Measurements from ENCODE around the gene ASRGL1.

ASRGL1 gene

GRCh38 chr11:62409831-62410230 is 72.6 kb downstream of the ASRGL1 start:
- no peak for DNase-seq (ENCODE audit: extremely low read depth, insufficient read length)
- Histone ChIP-seq H3K36me3 (ENCODE audit: control insufficient read depth, insufficient read depth, low read length) (no peaks in the 10 kb centered on the region), H3K4me3 (replicated peaks; ENCODE audit: low read depth, low read length) (no peak overlapping the region), H3K27me3 (replicated peaks; ENCODE audit: control insufficient read depth, insufficient read depth, low read length) (peaks cover 1% of the 10 kb centered on the region)
- no peak for TF ChIP-seq CTCF (IDR thresholded peaks at IDR 0.05; ENCODE audit: insufficient read depth, low read length, poor library complexity, severe bottlenecking)

- H3K4me3 ChIP-seq (replicated peaks; ENCODE audit: low read depth, low read length): no peak overlapping the region
- H3K36me3 ChIP-seq (ENCODE audit: control insufficient read depth, insufficient read depth, low read length): no peaks in the 10 kb centered on the region
- no peak for TF ChIP-seq CTCF (IDR thresholded peaks at IDR 0.05; ENCODE audit: insufficient read depth, low read length, poor library complexity, severe bottlenecking)
- H3K27me3 ChIP-seq (replicated peaks; ENCODE audit: control insufficient read depth, insufficient read depth, low read length): peaks cover under 1% of the 10 kb centered on the region; the same call in 1 of the 2 replicates
- DNase-seq (ENCODE audit: extremely low read depth, insufficient read length): no peak
Measured at GRCh38 chr11:62410972-62411371, 73.7 kb downstream of the ASRGL1 start.

GRCh38 chr11:62411524-62411923 is 74.3 kb downstream of the ASRGL1 start:
- no peak for TF ChIP-seq CTCF (IDR thresholded peaks at IDR 0.05; ENCODE audit: insufficient read depth, low read length, poor library complexity, severe bottlenecking)
- Histone ChIP-seq H3K36me3 (ENCODE audit: control insufficient read depth, insufficient read depth, low read length) (no peaks in the 10 kb centered on the region), H3K27me3 (replicated peaks; ENCODE audit: control insufficient read depth, insufficient read depth, low read length) (no peaks in the 10 kb centered on the region; the same call in 1 of the 2 replicates), H3K4me3 (replicated peaks; ENCODE audit: low read depth, low read length) (no peak overlapping the region)
- no peak for DNase-seq (ENCODE audit: extremely low read depth, insufficient read length)

GRCh38 chr11:62413060-62413696 is 75.9 kb downstream of the ASRGL1 start:
- Histone ChIP-seq H3K4me3 (replicated peaks; ENCODE audit: low read depth, low read length) (no peak overlapping the region), H3K27me3 (replicated peaks; ENCODE audit: control insufficient read depth, insufficient read depth, low read length) (no peaks in the 10 kb centered on the region; the same call in 1 of the 2 replicates), H3K36me3 (ENCODE audit: control insufficient read depth, insufficient read depth, low read length) (no peaks in the 10 kb centered on the region)
- DNase-seq (ENCODE audit: extremely low read depth, insufficient read length): no peak
- TF ChIP-seq CTCF (IDR thresholded peaks at IDR 0.05; ENCODE audit: insufficient read depth, low read length, poor library complexity, severe bottlenecking): no peak

- Histone ChIP-seq H3K27me3 (replicated peaks; ENCODE audit: control insufficient read depth, insufficient read depth, low read length) (no peaks in the 10 kb centered on the region; the same call in 1 of the 2 replicates), H3K36me3 (ENCODE audit: control insufficient read depth, insufficient read depth, low read length) (no peaks in the 10 kb centered on the region), H3K4me3 (replicated peaks; ENCODE audit: low read depth, low read length) (no peak overlapping the region)
- no peak for TF ChIP-seq CTCF (IDR thresholded peaks at IDR 0.05; ENCODE audit: insufficient read depth, low read length, poor library complexity, severe bottlenecking)
- no peak for DNase-seq (ENCODE audit: extremely low read depth, insufficient read length)
Measured at GRCh38 chr11:62416596-62416995, 79.3 kb downstream of the ASRGL1 start.

GRCh38 chr11:62418136-62418535 is 80.9 kb downstream of the ASRGL1 start:
- no peak for DNase-seq (ENCODE audit: extremely low read depth, insufficient read length)
- no peaks in the 10 kb centered on the region; the same call in 1 of the 2 replicates for H3K27me3 ChIP-seq (replicated peaks; ENCODE audit: control insufficient read depth, insufficient read depth, low read length)
- H3K4me3 ChIP-seq (replicated peaks; ENCODE audit: low read depth, low read length): no peak overlapping the region
- H3K36me3 ChIP-seq (ENCODE audit: control insufficient read depth, insufficient read depth, low read length): no peaks in the 10 kb centered on the region
- no peak for TF ChIP-seq CTCF (IDR thresholded peaks at IDR 0.05; ENCODE audit: insufficient read depth, low read length, poor library complexity, severe bottlenecking)
